OCI-LY7 (cell line): ENCODE data around the gene CCDC192. TPM values are rescaled to one million over a fixed set of nuclear protein-coding genes. Genes with fewer than 3 reads are reported as not detected.

Experiments used
- BruUV-seq: library from RNA; stranded (reverse); fragments of 400-500 nt; replicated peaks from 2 replicates; lab custom pipeline; 2021; lab: Mats Ljungman, UMichigan
- CTCF ChIA-PET: fragments of 300-600 bp; sonication (Branson Sonifier 250); formaldehyde crosslinking; loops from one replicate; lab custom pipeline; 2022; ENCODE audit warnings: antibody characterized with exemption; ENCODE audit not compliant: unreplicated experiment; lab: Charles Lee
- POLR2A ChIA-PET: fragments of 300-600 bp; sonication (Branson Sonifier 250); formaldehyde crosslinking; loops from one replicate; lab custom pipeline; 2022; ENCODE audit warnings: antibody characterized with exemption; lab: Charles Lee
- DNase-seq: peaks from one replicate; pipeline ENCODE4 v3.0.0-alpha.2; 2015; ENCODE audit warnings: low spot score
- H2AFZ ChIP-seq: fragments of 200-600 bp; sonication (generic), shearing (Covaris generic); 2 replicates; pipeline ENCODE4 v1.6.1; 2014; ENCODE audit warnings: mild to moderate bottlenecking, antibody characterized with exemption, low read length, moderate library complexity
- H3K27ac ChIP-seq: fragments of 200-600 bp; sonication (generic); 2 replicates; pipeline ENCODE4 v1.5.1; 2014; ENCODE audit warnings: mixed run types, low read depth, mild to moderate bottlenecking, moderate library complexity, low read length, inconsistent platforms; ENCODE audit not compliant: poor library complexity, severe bottlenecking
- H3K36me3 ChIP-seq: fragments of 200-600 bp; sonication (generic); 2 replicates; pipeline ENCODE4 v1.6.1; 2014; ENCODE audit warnings: mild to moderate bottlenecking, antibody characterized with exemption, low read length, moderate library complexity, mixed read lengths; ENCODE audit not compliant: insufficient read depth
- H3K4me1 ChIP-seq: fragments of 200-600 bp; sonication (generic); 2 replicates; pipeline ENCODE4 v1.5.1; 2014; ENCODE audit warnings: mild to moderate bottlenecking, low read length; ENCODE audit not compliant: insufficient read depth, poor library complexity, severe bottlenecking
- H3K4me2 ChIP-seq: fragments of 200-600 bp; sonication (generic); 2 replicates; pipeline ENCODE4 v1.6.1; 2014; ENCODE audit warnings: mild to moderate bottlenecking, low read length
- H3K4me3 ChIP-seq: fragments of 200-600 bp; sonication (generic); 2 replicates; pipeline ENCODE4 v1.5.1; 2014; ENCODE audit warnings: mild to moderate bottlenecking, low read depth, low read length; ENCODE audit not compliant: poor library complexity, severe bottlenecking
- H3K79me2 ChIP-seq: fragments of 200-600 bp; sonication (generic); 2 replicates; pipeline ENCODE4 v1.6.1; 2016; ENCODE audit warnings: low read depth, mild to moderate bottlenecking, low read length, moderate library complexity, mixed read lengths; ENCODE audit not compliant: insufficient read depth
- H3K9me2 ChIP-seq: fragments of 200-600 bp; sonication (generic); 2 replicates; pipeline ENCODE4 v1.6.1; 2016; ENCODE audit warnings: mild to moderate bottlenecking, low read length, mixed read lengths; ENCODE audit not compliant: insufficient read depth
- H3K9me3 ChIP-seq: fragments of 200-600 bp; sonication (generic); 2 replicates; pipeline ENCODE4 v1.6.1; 2014; ENCODE audit warnings: mild to moderate bottlenecking, mixed run types, low read length, mixed read lengths
- H4K20me1 ChIP-seq: fragments of 200-600 bp; sonication (generic); 2 replicates; pipeline ENCODE4 v1.6.1; 2014; ENCODE audit warnings: mild to moderate bottlenecking, antibody characterized with exemption, low read length, moderate library complexity, mixed read lengths; ENCODE audit not compliant: insufficient read depth
- CTCF ChIP-seq: fragments of 200-600 bp; sonication (generic); conservative IDR thresholded peaks from 2 replicates; pipeline ENCODE4 v1.5.1; 2014; ENCODE audit warnings: mild to moderate bottlenecking, antibody characterized with exemption, low read length, moderate library complexity, mixed read lengths
- EZH2phosphoT487 ChIP-seq: fragments of 200-600 bp; sonication (generic); IDR thresholded peaks from 2 replicates; pipeline ENCODE4 v1.6.1; 2018; ENCODE audit warnings: low read depth, borderline replicate concordance, mild to moderate bottlenecking, mixed run types, antibody characterized with exemption, low read length, moderate library complexity, mixed read lengths
- intact Hi-C: fragments of 100-400 bp; cut with micrococcal nuclease; formaldehyde crosslinking; loops from one replicate; pipeline ENCODE4 v1.10.0; 2022; ENCODE audit not compliant: unreplicated experiment
- total RNA-seq, 2 experiments: library from RNA; depleted of rRNA in 1 of 2; stranded (reverse); fragments of >200 nt in 1 of 2; shearing (Covaris generic) in 1 of 2; gene quantifications; 2 replicates each; pipeline ENCODE4 v1.2.3, GENCODE V29; 2014 to 2022

Gene CCDC192
- total RNA-seq, 2 experiments from 2014 or later: not detected

GRCh38 chr5:127834554-127834953 lies 131.4 kb downstream of the CCDC192 start:
- H3K4me1 ChIP-seq: no peaks in the 10 kb centered on the region
- H3K9me3 ChIP-seq: no peaks in the 10 kb centered on the region
- no peak overlapping the region for H3K27ac ChIP-seq
- ChIA-PET CTCF (no interaction called here), POLR2A (interaction anchor here (0.5 to 1.3 kb wide), 2 partner anchors 8 to 559 kb away, joined by 3 to 5 read pairs; no protein-coding TSS in a partner anchor)
- no peak for TF ChIP-seq CTCF
- no peak for TF ChIP-seq EZH2phosphoT487
- DNase-seq: no peak
- H3K9me2 ChIP-seq: no peaks in the 10 kb centered on the region
- H3K36me3 ChIP-seq: no peaks in the 10 kb centered on the region
- H3K4me3 ChIP-seq: no peak overlapping the region
- no peak overlapping the region for H2AFZ ChIP-seq
- no peaks in the 10 kb centered on the region for H4K20me1 ChIP-seq
- intact Hi-C loops: no loop called here
- H3K79me2 ChIP-seq: no peaks in the 10 kb centered on the region
- H3K4me2 ChIP-seq: no peak overlapping the region
- no TSS peak for BruUV-seq

- Histone ChIP-seq H3K4me2 (no peak overlapping the region), H3K4me1 (no peaks in the 10 kb centered on the region), H3K9me3 (no peaks in the 10 kb centered on the region), H3K27ac (no peak overlapping the region), H3K9me2 (no peaks in the 10 kb centered on the region), H3K36me3 (no peaks in the 10 kb centered on the region), H4K20me1 (no peaks in the 10 kb centered on the region), H3K79me2 (no peaks in the 10 kb centered on the region), H2AFZ (no peak overlapping the region), H3K4me3 (no peak overlapping the region)
- ChIA-PET CTCF (no interaction called here), POLR2A (no interaction called here)
- intact Hi-C loops: no loop called here
- no peak for DNase-seq
- no peak for TF ChIP-seq EZH2phosphoT487
- TF ChIP-seq CTCF: no peak
- BruUV-seq: no TSS peak
These were observed 135.5 kb downstream of the CCDC192 start for GRCh38 chr5:127838661-127839060.

- Histone ChIP-seq H4K20me1 (no peaks in the 10 kb centered on the region), H3K9me2 (no peaks in the 10 kb centered on the region), H3K27ac (no peak overlapping the region), H2AFZ (no peak overlapping the region), H3K4me2 (no peak overlapping the region), H3K4me3 (no peak overlapping the region), H3K36me3 (no peaks in the 10 kb centered on the region), H3K9me3 (no peaks in the 10 kb centered on the region), H3K4me1 (no peaks in the 10 kb centered on the region), H3K79me2 (no peaks in the 10 kb centered on the region)
- intact Hi-C loops: no loop called here
- no TSS peak for BruUV-seq
- CTCF ChIA-PET: no interaction called here
- POLR2A ChIA-PET: no interaction called here
- DNase-seq: no peak
- TF ChIP-seq CTCF: no peak
- TF ChIP-seq EZH2phosphoT487: no peak
These were observed 135.9 kb downstream of the CCDC192 start for GRCh38 chr5:127839072-127839471.
